Activated CD8-positive, alpha-beta memory T cell treated with anti-CD3 and anti-CD28 coated beads for 1 hour (primary cell): ENCODE results near the gene HAS3.

Source experiments
- DNase-seq, 2 donors: peaks; one replicate each; pipeline ENCODE4 v3.0.0-alpha.2; 2020; ENCODE audit warnings: low read depth in 1 of 2; ENCODE audit errors: extremely low read depth in 1 of 2

HAS3 gene

GRCh38 chr16:69089091-69089910 lies 16.2 kb upstream of the HAS3 start:
- DNase-seq, result no peak

DNA sequence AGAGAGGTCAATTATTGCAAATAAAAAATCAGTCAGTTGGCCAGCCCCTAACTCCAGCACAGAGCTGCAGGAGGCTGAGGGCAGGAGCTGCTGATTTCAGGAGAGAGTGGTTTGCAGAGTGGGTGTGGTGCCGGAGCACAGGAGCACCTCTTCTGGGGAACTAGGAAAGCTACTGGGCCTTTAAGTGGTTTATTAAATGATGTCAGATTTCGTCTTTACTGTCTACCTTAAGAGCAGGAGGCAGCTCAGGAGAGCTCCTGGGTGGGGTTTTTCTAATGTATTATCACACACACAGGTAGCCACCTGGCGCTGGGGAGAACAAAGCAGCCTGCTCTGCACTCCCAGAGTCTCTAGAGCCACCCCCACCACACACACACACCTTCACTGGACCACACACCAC lies 11.5 kb upstream of the HAS3 start:
- no peak for DNase-seq

DNA sequence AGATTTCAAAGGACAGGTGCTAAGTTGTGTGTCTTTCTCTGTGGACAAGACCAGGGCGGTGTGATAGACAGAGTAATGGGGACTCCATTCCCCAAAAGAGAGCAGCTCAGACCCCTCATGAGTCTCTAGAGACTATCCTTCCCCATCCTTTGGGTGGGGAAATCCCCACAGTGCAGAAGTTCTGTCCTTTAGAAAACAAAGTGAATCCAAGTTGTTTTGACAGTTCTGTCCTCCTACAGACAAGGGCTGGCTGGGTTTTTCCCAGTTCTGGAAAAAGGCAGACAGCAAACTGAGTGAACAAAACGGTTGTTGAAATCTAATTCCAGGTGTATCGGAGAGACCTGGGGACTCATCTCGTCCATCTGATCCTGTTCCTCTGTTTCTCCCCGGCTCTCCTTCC lies 11.0 kb upstream of the HAS3 start:
- no peak for DNase-seq

GRCh38 chr16:69095193-69095592 lies 10.3 kb upstream of the HAS3 start:
- DNase-seq, result no peak

DNA sequence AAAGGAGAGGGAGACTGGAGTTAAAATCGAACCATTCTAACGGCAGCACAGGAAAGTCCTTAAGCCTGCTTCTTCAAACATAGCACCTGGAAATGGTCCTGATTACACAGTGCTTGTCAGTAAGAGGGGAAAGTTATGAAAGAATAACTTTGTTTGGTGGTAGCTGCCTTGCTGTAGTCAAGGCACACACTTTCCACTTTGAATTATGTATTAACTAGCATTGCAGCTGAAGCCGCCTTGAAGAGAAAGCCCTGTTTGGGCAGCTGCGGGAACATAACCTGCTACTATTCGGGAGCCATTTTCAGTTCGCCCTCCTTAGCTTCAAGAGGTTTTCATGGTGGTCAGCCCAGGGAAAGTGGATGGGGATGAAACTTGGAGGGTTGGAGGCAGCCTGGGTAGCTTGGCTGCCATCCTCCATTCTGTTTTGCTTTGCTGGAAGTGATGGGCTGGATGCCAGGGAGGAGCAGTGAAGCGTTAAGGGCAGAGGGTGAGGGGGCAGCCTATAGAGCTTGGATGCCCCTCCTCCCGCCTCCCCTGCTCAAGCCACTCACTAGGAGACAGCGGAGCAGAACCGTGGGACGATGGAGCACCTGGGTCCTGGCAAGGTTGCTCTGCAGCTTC lies 5.3 kb upstream of the HAS3 start:
- DNase-seq, result no peak

DNA sequence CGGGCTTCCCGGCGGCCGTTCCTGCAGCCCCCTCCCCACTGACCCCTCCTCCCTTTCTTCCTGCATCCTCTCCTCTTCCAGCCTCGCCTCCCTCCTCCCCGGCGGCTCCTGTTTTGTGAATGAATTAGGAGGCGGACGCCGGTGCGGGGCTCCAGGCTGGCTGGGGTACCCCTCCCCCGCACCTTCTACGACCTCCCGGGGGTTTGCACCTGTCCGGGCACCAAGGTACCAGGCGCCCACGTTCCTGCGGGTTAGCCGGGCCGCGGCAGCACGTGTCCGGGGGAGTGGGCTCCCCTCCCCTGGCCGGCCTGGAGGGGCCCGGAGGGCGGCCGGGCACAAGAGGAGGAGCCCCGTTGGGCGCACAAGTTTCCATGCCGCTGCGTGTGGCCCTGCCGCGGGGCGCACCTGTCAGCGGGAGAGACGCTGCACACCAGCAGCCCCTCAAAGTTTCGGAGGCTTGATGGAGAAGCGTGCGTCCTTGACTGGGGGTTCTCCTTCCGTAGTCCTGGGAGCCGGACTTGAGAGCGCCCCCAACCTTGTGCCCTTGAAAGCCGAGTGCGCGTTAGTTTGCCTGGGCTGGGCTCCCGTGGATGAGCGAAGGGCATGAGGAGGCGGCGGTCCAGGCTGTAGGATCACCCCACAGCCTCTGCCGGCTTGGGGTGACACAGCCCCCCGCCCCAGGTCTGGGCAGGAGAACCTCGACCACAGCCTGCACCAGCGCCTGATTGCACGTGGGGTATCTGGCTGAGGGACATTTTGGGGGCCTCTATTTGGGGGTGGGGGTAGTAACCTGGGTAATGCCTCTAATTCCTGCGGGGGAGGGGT lies 1.2 kb downstream of the HAS3 start:
- no peak for DNase-seq

GRCh38 chr16:69107316-69107962 lies 2.0 kb downstream of the HAS3 start:
- DNase-seq, result no peak

DNA sequence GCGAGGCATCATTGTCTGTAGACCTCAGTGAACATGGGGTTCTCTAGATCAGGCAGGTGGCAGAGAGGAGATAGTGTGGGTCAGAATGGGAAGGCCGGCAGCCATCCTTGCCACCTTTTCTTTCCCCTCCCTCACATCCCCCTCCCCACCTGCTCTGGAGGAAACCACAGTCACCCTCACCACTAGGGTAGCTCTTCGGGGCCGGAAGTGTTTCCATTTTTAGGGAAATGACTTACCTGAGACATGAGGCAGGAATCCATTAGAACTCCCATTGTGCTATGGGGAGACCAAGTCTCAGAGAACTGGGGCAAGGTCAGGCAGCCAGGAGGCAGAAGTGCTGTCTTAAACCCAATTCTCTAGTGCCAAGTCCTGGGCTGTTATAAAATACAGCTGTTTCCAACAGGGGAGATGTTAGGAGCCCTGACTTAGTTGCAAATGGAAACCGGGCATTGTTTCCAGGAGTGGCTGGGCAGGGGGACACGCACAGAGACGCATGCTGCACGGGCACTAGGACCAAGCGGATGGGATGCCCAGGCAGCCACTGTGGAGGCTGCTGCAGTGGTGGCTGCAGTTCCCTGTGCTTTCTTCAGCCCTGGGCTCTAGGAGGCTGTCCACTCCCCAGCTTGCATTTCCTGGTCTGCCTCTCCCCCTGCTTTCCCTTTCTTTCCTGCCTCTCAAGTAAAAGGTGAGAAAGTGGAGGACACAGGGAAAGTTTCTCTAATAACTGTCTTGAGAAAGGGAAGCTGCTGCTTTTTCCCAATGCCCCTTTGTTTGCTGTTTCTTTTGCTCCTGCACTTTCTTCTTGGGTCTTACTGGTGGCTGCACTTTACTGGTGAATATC lies 2.8 kb downstream of the HAS3 start:
- DNase-seq, result no peak

DNA sequence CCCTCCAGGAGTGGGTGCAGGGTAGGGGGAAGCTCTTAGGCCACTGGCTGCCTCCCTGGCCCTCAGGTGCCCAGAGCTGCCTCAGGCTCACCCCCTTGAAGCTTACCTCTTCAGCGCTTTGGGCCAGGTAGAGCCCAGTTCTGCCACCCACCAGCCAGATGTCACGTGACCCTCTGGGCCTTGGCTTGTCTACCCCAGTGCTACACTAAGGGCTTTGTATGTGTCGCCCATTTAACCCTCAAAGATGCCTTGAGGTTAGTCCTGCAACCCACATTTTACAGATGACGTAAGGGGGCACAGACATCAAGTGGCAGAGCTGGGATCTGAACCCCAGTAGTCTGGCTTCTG lies 3.4 kb downstream of the HAS3 start:
- no peak for DNase-seq

DNA sequence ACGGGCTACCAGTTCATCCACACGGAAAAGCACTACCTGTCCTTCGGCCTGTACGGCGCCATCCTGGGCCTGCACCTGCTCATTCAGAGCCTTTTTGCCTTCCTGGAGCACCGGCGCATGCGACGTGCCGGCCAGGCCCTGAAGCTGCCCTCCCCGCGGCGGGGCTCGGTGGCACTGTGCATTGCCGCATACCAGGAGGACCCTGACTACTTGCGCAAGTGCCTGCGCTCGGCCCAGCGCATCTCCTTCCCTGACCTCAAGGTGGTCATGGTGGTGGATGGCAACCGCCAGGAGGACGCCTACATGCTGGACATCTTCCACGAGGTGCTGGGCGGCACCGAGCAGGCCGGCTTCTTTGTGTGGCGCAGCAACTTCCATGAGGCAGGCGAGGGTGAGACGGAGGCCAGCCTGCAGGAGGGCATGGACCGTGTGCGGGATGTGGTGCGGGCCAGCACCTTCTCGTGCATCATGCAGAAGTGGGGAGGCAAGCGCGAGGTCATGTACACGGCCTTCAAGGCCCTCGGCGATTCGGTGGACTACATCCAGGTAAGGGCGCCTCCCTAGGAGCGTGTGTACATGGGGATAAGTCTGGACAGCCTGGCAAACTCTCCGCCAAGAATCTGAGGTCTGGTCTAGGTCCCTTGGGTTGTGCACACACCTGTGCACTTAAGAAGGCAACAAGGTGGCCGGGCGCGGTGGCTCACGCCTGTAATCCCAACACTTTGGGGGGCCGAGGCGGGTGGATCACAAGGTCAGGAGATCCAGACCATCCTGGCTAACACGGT lies 4.2 kb downstream of the HAS3 start:
- DNase-seq, result no peak

DNA sequence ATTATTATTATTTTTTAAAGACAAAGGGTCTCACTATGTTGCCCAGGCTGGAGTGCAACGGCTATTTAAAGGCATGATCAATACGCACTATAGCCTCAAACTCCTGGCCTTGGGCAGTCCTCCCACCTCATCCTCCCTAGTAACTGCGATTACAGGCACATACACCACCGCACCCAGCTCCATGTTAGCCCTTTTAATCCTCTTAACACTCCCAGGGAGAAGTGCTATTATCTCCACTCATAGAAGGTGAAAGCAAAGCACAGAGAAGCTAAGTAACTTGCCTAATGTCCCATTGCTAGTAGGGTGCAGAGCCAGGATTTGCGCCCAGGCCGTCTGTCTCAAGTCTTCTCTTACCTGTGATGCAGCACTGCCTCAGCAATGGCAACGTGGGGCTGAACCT lies 5.0 kb downstream of the HAS3 start:
- no peak for DNase-seq

GRCh38 chr16:69111216-69111875 lies 5.9 kb downstream of the HAS3 start:
- DNase-seq, result no peak

- no peak for DNase-seq
These were observed 6.4 kb downstream of the HAS3 start for GRCh38 chr16:69111876-69112230.

GRCh38 chr16:69112285-69113129 lies 7.1 kb downstream of the HAS3 start:
- no peak for DNase-seq

DNA sequence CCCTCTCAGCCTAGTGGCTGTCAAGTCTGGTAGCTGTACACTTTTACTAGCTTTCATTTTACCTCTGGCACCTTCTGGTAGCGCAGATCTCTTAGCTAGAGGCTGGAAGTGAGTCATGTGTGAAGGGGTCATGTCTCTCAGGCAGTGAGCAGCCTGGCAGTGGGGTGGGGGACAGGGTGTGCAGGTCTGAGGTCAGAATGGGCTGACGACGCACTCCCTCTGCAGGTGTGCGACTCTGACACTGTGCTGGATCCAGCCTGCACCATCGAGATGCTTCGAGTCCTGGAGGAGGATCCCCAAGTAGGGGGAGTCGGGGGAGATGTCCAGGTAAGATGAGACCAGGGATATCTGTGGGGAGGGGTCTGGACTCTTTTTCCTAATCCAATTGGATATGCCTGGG lies 7.8 kb downstream of the HAS3 start:
- no peak for DNase-seq

GRCh38 chr16:69114346-69114975 lies 9.0 kb downstream of the HAS3 start:
- no peak for DNase-seq

- DNase-seq, result no peak
These were observed 9.5 kb downstream of the HAS3 start for GRCh38 chr16:69114976-69115355.

DNA sequence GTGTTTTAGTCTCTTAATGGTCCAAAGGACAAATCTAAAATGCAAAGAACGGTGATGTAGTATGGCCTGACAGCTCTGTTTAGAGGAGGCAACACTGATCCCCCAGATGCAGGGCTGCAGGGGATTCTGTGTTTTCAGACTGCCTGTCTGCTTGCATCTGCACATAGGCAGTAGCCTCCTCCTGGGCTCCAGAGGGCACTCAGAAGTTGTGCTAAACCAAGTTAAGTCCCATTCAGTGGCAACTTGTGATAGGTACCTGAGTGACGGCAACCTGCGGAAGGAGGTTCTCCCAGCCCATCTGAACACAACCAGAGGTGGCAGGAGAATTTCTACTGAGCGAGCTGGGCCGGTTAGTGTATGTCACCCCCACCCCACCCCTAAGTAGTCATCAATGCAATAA lies 9.9 kb downstream of the HAS3 start:
- DNase-seq, result no peak
